Nephron (organoid): ENCODE measurements around the gene CNDP1.

Experiments
- H3K27ac Mint-ChIP-seq, 3 experiments: 2 replicates each; pipeline ENCODE4 v1.8.0; 2020; ENCODE audit warnings: mixed read lengths in 3 of 3, mild to moderate bottlenecking in 2 of 3, moderate library complexity in 1 of 3
- H3K27me3 Mint-ChIP-seq: 2 replicates; pipeline ENCODE4 v1.8.0; 2021; ENCODE audit warnings: low read depth, mild to moderate bottlenecking, moderate library complexity, mixed read lengths
- H3K36me3 Mint-ChIP-seq: 2 replicates; pipeline ENCODE4 v1.8.0; 2020; ENCODE audit warnings: low read depth, mixed read lengths
- H3K4me1 Mint-ChIP-seq: 2 replicates; pipeline ENCODE4 v1.8.0; 2020; ENCODE audit warnings: mixed read lengths
- H3K4me3 Mint-ChIP-seq, 3 experiments: 2 replicates each; pipeline ENCODE4 v1.8.0; 2020; ENCODE audit warnings: mild to moderate bottlenecking in 3 of 3, mixed read lengths in 3 of 3, moderate library complexity in 2 of 3
- H3K9me3 Mint-ChIP-seq: 2 replicates; pipeline ENCODE4 v1.8.0; 2020; ENCODE audit warnings: mixed read lengths
- TF ChIP-seq, protein P1 (sequence below), 3 experiments: fragments of 200-600 bp; sonication (generic); IDR thresholded peaks; one replicate each; pipeline ENCODE4 v1.5.0; 2021; ENCODE audit warnings: antibody characterized with exemption in 3 of 3; ENCODE audit not compliant: unreplicated experiment in 3 of 3

Gene CNDP1

DNA sequence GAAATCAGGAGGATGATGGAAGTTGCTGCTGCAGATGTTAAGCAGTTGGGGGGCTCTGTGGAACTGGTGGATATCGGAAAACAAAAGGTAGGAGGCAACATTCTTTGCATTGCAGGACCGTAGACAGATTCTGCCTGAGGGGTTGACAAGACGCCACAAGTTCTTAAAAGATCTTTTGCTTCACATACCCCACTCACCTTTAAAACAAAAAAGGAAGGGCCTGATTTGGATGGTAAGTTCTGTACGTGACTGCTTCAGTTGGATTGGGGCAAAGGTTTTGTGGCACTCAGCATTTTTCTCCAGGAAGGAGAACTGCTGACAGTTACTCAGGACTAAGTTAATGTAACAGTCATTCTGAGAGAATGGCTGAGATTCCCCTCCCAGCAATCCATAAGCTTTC is 32.9 kb upstream of the CNDP1 start:
- peaks cover 48% of the 10 kb centered on the region for H3K36me3 Mint-ChIP-seq
- H3K27me3 Mint-ChIP-seq = no peaks in the 10 kb centered on the region
- TF ChIP-seq, protein P1, sequence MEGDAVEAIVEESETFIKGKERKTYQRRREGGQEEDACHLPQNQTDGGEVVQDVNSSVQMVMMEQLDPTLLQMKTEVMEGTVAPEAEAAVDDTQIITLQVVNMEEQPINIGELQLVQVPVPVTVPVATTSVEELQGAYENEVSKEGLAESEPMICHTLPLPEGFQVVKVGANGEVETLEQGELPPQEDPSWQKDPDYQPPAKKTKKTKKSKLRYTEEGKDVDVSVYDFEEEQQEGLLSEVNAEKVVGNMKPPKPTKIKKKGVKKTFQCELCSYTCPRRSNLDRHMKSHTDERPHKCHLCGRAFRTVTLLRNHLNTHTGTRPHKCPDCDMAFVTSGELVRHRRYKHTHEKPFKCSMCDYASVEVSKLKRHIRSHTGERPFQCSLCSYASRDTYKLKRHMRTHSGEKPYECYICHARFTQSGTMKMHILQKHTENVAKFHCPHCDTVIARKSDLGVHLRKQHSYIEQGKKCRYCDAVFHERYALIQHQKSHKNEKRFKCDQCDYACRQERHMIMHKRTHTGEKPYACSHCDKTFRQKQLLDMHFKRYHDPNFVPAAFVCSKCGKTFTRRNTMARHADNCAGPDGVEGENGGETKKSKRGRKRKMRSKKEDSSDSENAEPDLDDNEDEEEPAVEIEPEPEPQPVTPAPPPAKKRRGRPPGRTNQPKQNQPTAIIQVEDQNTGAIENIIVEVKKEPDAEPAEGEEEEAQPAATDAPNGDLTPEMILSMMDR (IDR thresholded peaks at IDR 0.05; ENCODE audit: unreplicated experiment in 3 of 3) = no peak
- H3K4me1 Mint-ChIP-seq = peaks cover 34% of the 10 kb centered on the region
- H3K27ac Mint-ChIP-seq = peak overlapping the region; percentile 86 to 89 (median 89)
- peak overlapping the region in 1 of 3 experiments; percentile 7 for H3K4me3 Mint-ChIP-seq
- H3K9me3 Mint-ChIP-seq = no peaks in the 10 kb centered on the region

DNA sequence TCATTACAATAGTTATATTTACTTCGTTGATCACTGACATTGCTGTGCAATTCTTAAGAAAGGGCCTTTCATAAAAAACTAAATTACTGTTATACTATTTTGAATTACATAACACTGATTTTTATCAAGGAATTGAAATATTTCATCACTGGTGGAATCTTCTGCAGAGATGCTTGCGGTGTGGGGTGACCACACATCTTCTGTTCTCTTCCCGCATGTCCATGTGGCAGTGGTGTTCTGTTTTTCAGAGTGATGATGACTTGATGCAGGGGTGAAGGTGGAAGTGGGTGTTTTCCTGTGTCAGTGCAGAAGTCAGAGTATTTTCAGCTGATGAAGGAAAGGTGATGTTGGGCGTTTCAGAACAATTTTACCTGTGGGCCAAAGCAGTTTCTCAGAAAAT is 31.2 kb upstream of the CNDP1 start:
- Mint-ChIP-seq H3K9me3 (no peaks in the 10 kb centered on the region), H3K27me3 (no peaks in the 10 kb centered on the region), H3K4me1 (peaks cover 36% of the 10 kb centered on the region), H3K4me3 (no peak overlapping the region), H3K36me3 (peaks cover 65% of the 10 kb centered on the region), H3K27ac (peak overlapping the region in 2 of 3 experiments; percentile 9 to 22)
- TF ChIP-seq, protein P1 (IDR thresholded peaks at IDR 0.05; ENCODE audit: unreplicated experiment in 3 of 3) = no peak

DNA sequence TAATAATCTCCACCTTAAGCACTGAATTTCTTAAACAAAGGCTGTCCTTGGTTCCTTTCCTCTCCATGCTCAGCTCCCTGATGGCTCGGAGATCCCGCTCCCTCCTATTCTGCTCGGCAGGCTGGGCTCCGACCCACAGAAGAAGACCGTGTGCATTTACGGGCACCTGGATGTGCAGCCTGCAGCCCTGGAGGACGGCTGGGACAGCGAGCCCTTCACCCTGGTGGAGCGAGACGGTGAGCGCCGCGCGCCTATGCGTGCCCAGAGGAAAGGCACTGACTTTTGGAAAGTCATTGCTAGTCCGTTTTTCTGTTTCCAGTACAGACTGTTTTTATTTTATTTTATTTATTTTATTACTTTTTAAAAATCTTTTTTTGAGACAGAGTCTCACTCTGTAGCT is 28.5 kb upstream of the CNDP1 start:
- no peaks in the 10 kb centered on the region for H3K27me3 Mint-ChIP-seq
- no peaks in the 10 kb centered on the region for H3K9me3 Mint-ChIP-seq
- H3K4me3 Mint-ChIP-seq = no peak overlapping the region
- H3K4me1 Mint-ChIP-seq = peaks cover 20% of the 10 kb centered on the region
- TF ChIP-seq, protein P1 (IDR thresholded peaks at IDR 0.05; ENCODE audit: unreplicated experiment in 3 of 3) = no peak
- peaks cover 71% of the 10 kb centered on the region for H3K36me3 Mint-ChIP-seq
- H3K27ac Mint-ChIP-seq = peak overlapping the region in 2 of 3 experiments; percentile 90

DNA sequence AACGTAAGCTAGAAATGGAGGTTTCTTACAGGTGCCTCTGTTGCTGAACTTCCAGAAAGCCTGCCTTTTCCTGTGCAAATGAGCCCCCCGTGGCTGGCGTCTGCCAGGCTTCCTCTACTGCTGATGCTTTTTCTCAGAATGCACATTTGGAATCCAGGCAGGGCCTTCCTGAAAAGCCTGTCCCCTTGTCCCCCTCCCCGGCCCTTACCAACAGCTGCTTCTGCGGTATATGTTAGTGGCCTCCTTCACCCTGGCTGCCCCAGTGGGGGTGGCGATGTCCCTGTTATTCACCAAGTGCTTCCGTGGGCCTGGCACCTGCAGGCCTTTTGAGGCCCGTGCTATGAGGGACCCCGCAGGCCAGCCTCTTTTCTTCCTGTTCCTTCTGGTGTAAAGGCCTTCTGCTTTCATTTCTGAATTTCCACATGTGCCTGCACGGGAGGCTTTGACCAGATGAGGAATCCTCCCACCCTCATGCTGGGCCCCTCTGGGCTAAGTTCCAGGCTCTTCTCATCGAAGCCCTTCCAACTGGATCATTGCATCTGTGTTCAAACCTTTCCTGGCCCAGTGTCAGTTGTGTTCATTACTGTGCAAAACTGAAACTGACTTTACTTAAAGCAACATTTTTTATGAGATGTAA is 27.7 kb upstream of the CNDP1 start:
- Mint-ChIP-seq H3K36me3 (peaks cover 68% of the 10 kb centered on the region), H3K9me3 (no peaks in the 10 kb centered on the region), H3K4me1 (peaks cover 20% of the 10 kb centered on the region), H3K4me3 (peak overlapping the region; percentile 45 to 53 (median 46)), H3K27me3 (no peaks in the 10 kb centered on the region), H3K27ac (peak overlapping the region; percentile 88 to 99 (median 98))
- TF ChIP-seq, protein P1 (IDR thresholded peaks at IDR 0.05; ENCODE audit: unreplicated experiment in 3 of 3) = no peak

DNA sequence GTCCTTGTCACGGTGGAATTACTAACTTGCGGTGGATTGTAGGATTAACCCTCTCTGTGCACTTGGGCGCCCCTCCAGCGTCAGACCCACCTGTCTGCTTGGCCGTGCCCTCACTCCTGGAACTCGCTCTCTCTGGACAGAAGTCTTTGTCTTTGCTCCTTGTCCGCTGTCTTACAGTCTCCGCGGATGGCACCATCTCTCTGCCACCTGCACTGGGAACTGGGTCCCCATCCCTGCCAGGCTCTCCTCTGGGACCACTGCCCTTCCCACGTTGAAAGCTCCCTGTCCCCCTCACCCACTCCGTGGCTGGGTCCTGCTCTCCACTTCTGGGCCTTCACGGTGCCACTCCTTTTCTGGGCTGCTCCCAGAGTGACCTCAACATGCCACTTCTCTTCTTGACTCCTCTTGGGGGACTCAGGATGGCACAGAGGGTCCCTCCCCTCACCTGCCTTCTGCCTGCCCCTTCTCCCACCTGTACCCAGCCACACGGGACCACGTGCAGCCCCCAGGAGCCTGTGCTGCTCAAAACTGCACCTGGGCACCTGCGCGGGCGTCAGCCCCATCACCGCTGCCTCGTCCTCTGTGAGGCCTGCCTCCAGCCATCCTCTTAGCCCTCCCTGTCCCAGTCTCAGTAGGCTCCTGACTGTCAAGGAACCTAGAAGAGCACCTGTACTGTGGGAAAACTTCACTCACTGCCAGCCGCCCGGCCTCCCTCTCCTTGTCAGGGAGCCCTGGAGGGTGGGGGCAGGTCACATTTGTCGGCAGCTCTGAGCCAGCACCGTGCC is 27.0 kb upstream of the CNDP1 start:
- Mint-ChIP-seq H3K4me3 (peak overlapping the region in 2 of 3 experiments; percentile 45 to 53), H3K36me3 (peaks cover 65% of the 10 kb centered on the region), H3K9me3 (no peaks in the 10 kb centered on the region), H3K4me1 (peaks cover 20% of the 10 kb centered on the region), H3K27me3 (no peaks in the 10 kb centered on the region), H3K27ac (peak overlapping the region; percentile 88 to 99 (median 98))
- TF ChIP-seq, protein P1 (IDR thresholded peaks at IDR 0.05; ENCODE audit: unreplicated experiment in 3 of 3) = no peak
